Liver (tissue), 9 donors: ENCODE results near the gene OR8B2. TPM values are rescaled to one million over a fixed set of nuclear protein-coding genes. Genes with fewer than 3 reads are reported as not detected.

Experiments used
- DNase-seq: peaks from one replicate; pipeline ENCODE4 v3.0.0-alpha.2; 2017; ENCODE audit warnings: low spot score
- H3K27ac ChIP-seq, 2 donors: one replicate each; pipeline ENCODE4 v1.7.0; 2013; ENCODE audit warnings: inconsistent platforms in 2 of 2, low read length in 2 of 2, control low read depth in 1 of 2, low read depth in 1 of 2, mild to moderate bottlenecking in 1 of 2
- H3K27me3 ChIP-seq, 4 donors: one replicate each; pipeline versions ENCODE4 v1.6.1 to v1.7.0; 2013; ENCODE audit warnings: low read length in 3 of 4, inconsistent platforms in 1 of 4, mild to moderate bottlenecking in 1 of 4, moderate library complexity in 1 of 4; ENCODE audit not compliant: control insufficient read depth in 4 of 4, insufficient read depth in 4 of 4
- H3K36me3 ChIP-seq, 4 donors: one replicate each; pipeline versions ENCODE4 v1.6.1 to v1.7.0; 2013; ENCODE audit warnings: low read length in 3 of 4, mild to moderate bottlenecking in 3 of 4, low read depth in 1 of 4, moderate library complexity in 1 of 4; ENCODE audit not compliant: control insufficient read depth in 4 of 4, insufficient read depth in 3 of 4
- H3K4me1 ChIP-seq, 4 donors: one replicate each; pipeline versions ENCODE4 v1.6.1 to v1.7.0; 2013; ENCODE audit warnings: low read length in 3 of 4, mild to moderate bottlenecking in 3 of 4, moderate library complexity in 1 of 4; ENCODE audit not compliant: control insufficient read depth in 4 of 4, insufficient read depth in 4 of 4
- H3K4me3 ChIP-seq, 3 donors: one replicate each; pipeline versions ENCODE4 v1.6.1 to v1.7.0; 2013; ENCODE audit warnings: low read length in 3 of 3, control low read depth in 1 of 3, low read depth in 1 of 3, mild to moderate bottlenecking in 1 of 3
- H3K9ac ChIP-seq, 2 donors: one replicate each; pipeline ENCODE4 v1.7.0; 2013; ENCODE audit warnings: low read length in 2 of 2, mild to moderate bottlenecking in 2 of 2, moderate library complexity in 2 of 2, control low read depth in 1 of 2, low read depth in 1 of 2
- H3K9me3 ChIP-seq, 4 donors: one replicate each; pipeline versions ENCODE4 v1.6.1 to v1.7.0; 2013; ENCODE audit warnings: low read length in 3 of 4; ENCODE audit not compliant: control insufficient read depth in 4 of 4
- EGR1 ChIP-seq, 2 donors: IDR thresholded peaks; 2 replicates each; pipeline ENCODE4 v1.6.1; 2016 to 2018; ENCODE audit warnings: antibody characterized with exemption in 2 of 2, low read depth in 2 of 2
- FOXA2 ChIP-seq: IDR thresholded peaks from 2 replicates; pipeline ENCODE4 v1.6.1; 2016; ENCODE audit warnings: antibody characterized with exemption
- GABPA ChIP-seq, 2 donors: IDR thresholded peaks in 1 of 2; conservative IDR thresholded peaks in 1 of 2; 2 replicates each; pipeline ENCODE4 v1.6.1; 2016; ENCODE audit warnings: antibody characterized with exemption in 2 of 2, mild to moderate bottlenecking in 1 of 2, moderate library complexity in 1 of 2
- HNF4A ChIP-seq, 2 donors: conservative IDR thresholded peaks; 2 replicates each; pipeline ENCODE4 v1.6.1; 2016; ENCODE audit warnings: antibody characterized with exemption in 2 of 2, mild to moderate bottlenecking in 2 of 2
- HNF4G ChIP-seq: IDR thresholded peaks from 2 replicates; pipeline ENCODE4 v1.6.1; 2016; ENCODE audit warnings: antibody characterized with exemption
- JUND ChIP-seq, 2 donors: IDR thresholded peaks; 2 replicates each; pipeline ENCODE4 v1.6.1; 2016; ENCODE audit warnings: antibody characterized with exemption in 2 of 2
- NR2F2 ChIP-seq: IDR thresholded peaks from 2 replicates; pipeline ENCODE4 v1.6.1; 2016; ENCODE audit warnings: antibody characterized with exemption
- TAF1 ChIP-seq: conservative IDR thresholded peaks from 2 replicates; pipeline ENCODE4 v1.6.1; 2016; ENCODE audit warnings: antibody characterized with exemption, mild to moderate bottlenecking
- WGBS: extraction: QIAGEN DNeasy Blood & Tissue Kit; methylation state at CpG from one replicate; pipeline ENCODE4 v1.1.7; 2013; 5-methylcytosine and 5-hydroxymethylcytosine counted together
- polyA plus RNA-seq, 2 donors: library from polyadenylated mRNA; stranded (reverse) in 1 of 2; unstranded in 1 of 2; fragments of 200-250 nt in 1 of 2; fragments of >200 nt in 1 of 2; fragmentation: Nextera tagmentation in 1 of 2; extraction: Ambion mirVana in 1 of 2; gene quantifications; one replicate each; pipeline versions ENCODE4 v1.2.1 to v1.2.3, GENCODE V29; 2013 to 2015
- total RNA-seq, 2 donors: library from RNA; depleted of rRNA; stranded (reverse); fragments of >200 nt; gene quantifications; one replicate each; pipeline ENCODE4 v1.2.3, GENCODE V29; 2014
- TF ChIP-seq, protein P1 (sequence below): IDR thresholded peaks from 2 replicates; pipeline ENCODE4 v1.6.1; 2016; ENCODE audit warnings: antibody characterized with exemption
- TF ChIP-seq, protein P2 (sequence below): IDR thresholded peaks from 2 replicates; pipeline ENCODE4 v1.6.1; 2016; ENCODE audit warnings: antibody characterized with exemption
- TF ChIP-seq, protein P3 (sequence below): fragments of 150-350 bp; IDR thresholded peaks from 2 replicates; pipeline ENCODE4 v1.5.1; 2017; ENCODE audit warnings: improper control_type of control experiment, low read depth, low read length; ENCODE audit not compliant: missing input control
- donor health status: healthy.
- donor health status: healthy.
- donor health status: healthy.
- donor health status: healthy.
- donor health status: healthy.

Gene OR8B2
- total and polyA plus RNA-seq, 4 donors = not detected

DNA sequence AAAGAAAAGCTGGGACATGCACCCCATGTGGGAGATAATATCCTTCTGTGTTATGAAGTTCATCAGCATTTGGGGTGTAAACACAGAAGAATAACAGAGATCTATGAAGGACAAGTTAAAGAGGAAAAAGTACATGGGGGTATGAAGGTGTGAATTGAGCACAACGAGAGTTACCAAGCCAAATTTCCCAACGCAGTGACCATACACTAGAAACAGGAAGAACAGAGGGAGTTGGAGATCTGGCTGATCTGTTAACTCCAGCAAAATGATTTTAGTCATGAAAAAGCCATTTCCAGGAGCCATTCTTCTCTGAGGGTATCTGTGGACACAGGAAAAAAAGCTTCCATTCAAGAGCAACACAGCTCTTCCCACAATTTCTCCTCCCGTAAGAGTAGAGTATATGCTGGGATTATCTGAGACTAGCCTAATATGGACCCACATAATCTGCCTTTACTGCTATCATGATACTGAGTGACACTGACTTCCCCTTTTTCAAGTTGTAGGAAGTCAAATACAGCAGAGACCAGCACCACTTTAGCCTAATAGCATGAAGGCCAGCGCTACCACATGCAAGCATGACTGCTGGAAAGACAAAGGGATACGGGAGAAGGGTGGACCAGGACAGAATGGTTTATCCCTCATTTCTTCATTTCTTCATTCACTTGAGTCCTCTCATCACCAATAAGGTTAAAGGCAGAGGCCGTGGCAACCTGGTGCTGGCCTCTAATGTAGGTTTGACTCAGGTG is 44.7 kb downstream of the OR8B2 start:
- H3K27me3 ChIP-seq = no peaks in the 10 kb centered on the region
- no peak overlapping the region for H3K27ac ChIP-seq
- no peaks in the 10 kb centered on the region for H3K36me3 ChIP-seq
- no peak overlapping the region for H3K4me3 ChIP-seq
- H3K9me3 ChIP-seq = no peaks in the 10 kb centered on the region
- DNase-seq = no peak
- TF ChIP-seq EGR1 (IDR thresholded peaks at IDR 0.05; ENCODE audit: low read depth in 2 of 2) (no peak), GABPA (IDR thresholded peaks at IDR 0.05 in 1 of 2, conservative IDR thresholded peaks at IDR 0.05 in 1 of 2) (no peak), NR2F2 (no peak), HNF4G (no peak), TAF1 (no peak), JUND (IDR thresholded peaks at IDR 0.05) (no peak), HNF4A (conservative IDR thresholded peaks at IDR 0.05) (no peak), FOXA2 (no peak)
- TF ChIP-seq, protein P1, sequence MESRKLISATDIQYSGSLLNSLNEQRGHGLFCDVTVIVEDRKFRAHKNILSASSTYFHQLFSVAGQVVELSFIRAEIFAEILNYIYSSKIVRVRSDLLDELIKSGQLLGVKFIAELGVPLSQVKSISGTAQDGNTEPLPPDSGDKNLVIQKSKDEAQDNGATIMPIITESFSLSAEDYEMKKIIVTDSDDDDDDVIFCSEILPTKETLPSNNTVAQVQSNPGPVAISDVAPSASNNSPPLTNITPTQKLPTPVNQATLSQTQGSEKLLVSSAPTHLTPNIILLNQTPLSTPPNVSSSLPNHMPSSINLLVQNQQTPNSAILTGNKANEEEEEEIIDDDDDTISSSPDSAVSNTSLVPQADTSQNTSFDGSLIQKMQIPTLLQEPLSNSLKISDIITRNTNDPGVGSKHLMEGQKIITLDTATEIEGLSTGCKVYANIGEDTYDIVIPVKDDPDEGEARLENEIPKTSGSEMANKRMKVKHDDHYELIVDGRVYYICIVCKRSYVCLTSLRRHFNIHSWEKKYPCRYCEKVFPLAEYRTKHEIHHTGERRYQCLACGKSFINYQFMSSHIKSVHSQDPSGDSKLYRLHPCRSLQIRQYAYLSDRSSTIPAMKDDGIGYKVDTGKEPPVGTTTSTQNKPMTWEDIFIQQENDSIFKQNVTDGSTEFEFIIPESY = no peak
- TF ChIP-seq, protein P2, sequence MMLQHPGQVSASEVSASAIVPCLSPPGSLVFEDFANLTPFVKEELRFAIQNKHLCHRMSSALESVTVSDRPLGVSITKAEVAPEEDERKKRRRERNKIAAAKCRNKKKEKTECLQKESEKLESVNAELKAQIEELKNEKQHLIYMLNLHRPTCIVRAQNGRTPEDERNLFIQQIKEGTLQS = no peak
- TF ChIP-seq, protein P3, sequence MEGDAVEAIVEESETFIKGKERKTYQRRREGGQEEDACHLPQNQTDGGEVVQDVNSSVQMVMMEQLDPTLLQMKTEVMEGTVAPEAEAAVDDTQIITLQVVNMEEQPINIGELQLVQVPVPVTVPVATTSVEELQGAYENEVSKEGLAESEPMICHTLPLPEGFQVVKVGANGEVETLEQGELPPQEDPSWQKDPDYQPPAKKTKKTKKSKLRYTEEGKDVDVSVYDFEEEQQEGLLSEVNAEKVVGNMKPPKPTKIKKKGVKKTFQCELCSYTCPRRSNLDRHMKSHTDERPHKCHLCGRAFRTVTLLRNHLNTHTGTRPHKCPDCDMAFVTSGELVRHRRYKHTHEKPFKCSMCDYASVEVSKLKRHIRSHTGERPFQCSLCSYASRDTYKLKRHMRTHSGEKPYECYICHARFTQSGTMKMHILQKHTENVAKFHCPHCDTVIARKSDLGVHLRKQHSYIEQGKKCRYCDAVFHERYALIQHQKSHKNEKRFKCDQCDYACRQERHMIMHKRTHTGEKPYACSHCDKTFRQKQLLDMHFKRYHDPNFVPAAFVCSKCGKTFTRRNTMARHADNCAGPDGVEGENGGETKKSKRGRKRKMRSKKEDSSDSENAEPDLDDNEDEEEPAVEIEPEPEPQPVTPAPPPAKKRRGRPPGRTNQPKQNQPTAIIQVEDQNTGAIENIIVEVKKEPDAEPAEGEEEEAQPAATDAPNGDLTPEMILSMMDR = no peak
- no peaks in the 10 kb centered on the region for H3K4me1 ChIP-seq
- 67% methylated on average over 6 of the region's 6 CpGs for WGBS
- H3K9ac ChIP-seq = no peak overlapping the region

Other genes starting within 250 kb of the OR8B2 start
- gene OR10D3, start 201.2 kb downstream of the OR8B2 start, total RNA-seq = not detected
- gene OR10D3, start 201.2 kb downstream of the OR8B2 start, polyA plus RNA-seq = not detected
- gene OR8G1, start 143.4 kb downstream of the OR8B2 start, total RNA-seq = not detected
- gene OR8G1, start 143.4 kb downstream of the OR8B2 start, polyA plus RNA-seq = not detected
- not detected for gene OR8G5, start 128.1 kb downstream of the OR8B2 start, total RNA-seq
- gene OR8G5, start 128.1 kb downstream of the OR8B2 start, polyA plus RNA-seq = not detected
- gene OR8D1, start 70.5 kb downstream of the OR8B2 start, total RNA-seq = not detected
- not detected for gene OR8D1, start 70.5 kb downstream of the OR8B2 start, polyA plus RNA-seq
- gene OR8D2, start 64.3 kb downstream of the OR8B2 start, total RNA-seq = not detected
- not detected for gene OR8D2, start 64.3 kb downstream of the OR8B2 start, polyA plus RNA-seq
- not detected for gene OR8B3, start 14.5 kb upstream of the OR8B2 start, total RNA-seq
- gene OR8B3, start 14.5 kb upstream of the OR8B2 start, polyA plus RNA-seq = not detected
- not detected for gene OR8B4, start 40.4 kb upstream of the OR8B2 start, total RNA-seq
- gene OR8B4, start 40.4 kb upstream of the OR8B2 start, polyA plus RNA-seq = not detected
- not detected for gene OR8B8, start 61.2 kb upstream of the OR8B2 start, total RNA-seq
- not detected for gene OR8B8, start 61.2 kb upstream of the OR8B2 start, polyA plus RNA-seq
- not detected for gene OR8B12, start 159.2 kb upstream of the OR8B2 start, total RNA-seq
- gene OR8B12, start 159.2 kb upstream of the OR8B2 start, polyA plus RNA-seq = not detected
- not detected for gene OR8A1, start 185.5 kb upstream of the OR8B2 start, total RNA-seq
- not detected for gene OR8A1, start 185.5 kb upstream of the OR8B2 start, polyA plus RNA-seq
- not detected for gene PANX3, start 226.9 kb upstream of the OR8B2 start, total RNA-seq
- gene PANX3, start 226.9 kb upstream of the OR8B2 start, polyA plus RNA-seq = not detected
- gene TBRG1, start 238.4 kb upstream of the OR8B2 start, total RNA-seq = 10 to 100 TPM; 13.4 to 18.7 TPM
- gene TBRG1, start 238.4 kb upstream of the OR8B2 start, polyA plus RNA-seq = 10 to 100 TPM; 14.3 to 32.4 TPM